ENCODE results near the gene GRM7. TPM values are rescaled to one million over a fixed set of nuclear protein-coding genes. Genes with fewer than 3 reads are reported as not detected.

GRM7 gene
- polyA plus RNA-seq, 1 donor from 2014 or later = 23.8 TPM

GRCh38 chr3:6921066-6921465, 60.2 kb downstream of the GRM7 start:
- Histone ChIP-seq H3K4me2 (ENCODE audit: low read length) (no peak overlapping the region), H3F3A (ENCODE audit: insufficient read depth, low read length, poor library complexity, severe bottlenecking) (no peaks in the 10 kb centered on the region), H4K20me1 (ENCODE audit: insufficient read depth) (no peaks in the 10 kb centered on the region), H3K36me3 (ENCODE audit: insufficient read depth, low read length) (no peaks in the 10 kb centered on the region), H3K79me2 (replicated peaks; ENCODE audit: insufficient read depth, low read length) (no peaks in the 10 kb centered on the region), H3K4me3 (ENCODE audit: low read length) (no peak overlapping the region), H3K9ac (ENCODE audit: low read length) (no peak overlapping the region), H3K9me2 (ENCODE audit: insufficient read depth, low read length) (no peaks in the 10 kb centered on the region), H3K27me3 (ENCODE audit: insufficient read depth, low read depth, low read length) (no peaks in the 10 kb centered on the region), H2AFZ (ENCODE audit: low read depth, low read length) (no peak overlapping the region), H3K27ac (ENCODE audit: low read length) (no peak overlapping the region), H3K9me3 (ENCODE audit: low read length) (no peaks in the 10 kb centered on the region)
- TF ChIP-seq EP300 (conservative IDR thresholded peaks at IDR 0.05; ENCODE audit: poor library complexity, severe bottlenecking) (no peak), MXI1 (conservative IDR thresholded peaks at IDR 0.05; ENCODE audit: poor library complexity, severe bottlenecking) (no peak), RAD21 (conservative IDR thresholded peaks at IDR 0.05) (no peak), POLR2AphosphoS5 (IDR thresholded peaks at IDR 0.05) (no peak), CTCF (IDR thresholded peaks at IDR 0.05; ENCODE audit: poor library complexity, severe bottlenecking) (no peak), REST (IDR thresholded peaks at IDR 0.05; ENCODE audit: borderline replicate concordance) (no peak), TAF1 (IDR thresholded peaks at IDR 0.05; ENCODE audit: low read depth) (no peak), EZH2 (IDR thresholded peaks at IDR 0.05; ENCODE audit: borderline replicate concordance, insufficient read depth, low read length, poor library complexity, severe bottlenecking) (no peak), SMC3 (conservative IDR thresholded peaks at IDR 0.05; ENCODE audit: poor library complexity) (no peak)

GRCh38 chr3:6921876-6922275, 61.0 kb downstream of the GRM7 start:
- Histone ChIP-seq H4K20me1 (ENCODE audit: insufficient read depth) (no peaks in the 10 kb centered on the region), H3K27me3 (ENCODE audit: insufficient read depth, low read depth, low read length) (no peaks in the 10 kb centered on the region), H3K27ac (ENCODE audit: low read length) (no peak overlapping the region), H3K4me3 (ENCODE audit: low read length) (no peak overlapping the region), H3F3A (ENCODE audit: insufficient read depth, low read length, poor library complexity, severe bottlenecking) (no peaks in the 10 kb centered on the region), H3K79me2 (replicated peaks; ENCODE audit: insufficient read depth, low read length) (no peaks in the 10 kb centered on the region), H2AFZ (ENCODE audit: low read depth, low read length) (no peak overlapping the region), H3K9ac (ENCODE audit: low read length) (no peak overlapping the region), H3K36me3 (ENCODE audit: insufficient read depth, low read length) (no peaks in the 10 kb centered on the region), H3K9me2 (ENCODE audit: insufficient read depth, low read length) (no peaks in the 10 kb centered on the region), H3K9me3 (ENCODE audit: low read length) (no peaks in the 10 kb centered on the region), H3K4me2 (ENCODE audit: low read length) (no peak overlapping the region)
- TF ChIP-seq POLR2AphosphoS5 (IDR thresholded peaks at IDR 0.05) (no peak), RAD21 (conservative IDR thresholded peaks at IDR 0.05) (no peak), REST (IDR thresholded peaks at IDR 0.05; ENCODE audit: borderline replicate concordance) (no peak), CTCF (IDR thresholded peaks at IDR 0.05; ENCODE audit: poor library complexity, severe bottlenecking) (no peak), MXI1 (conservative IDR thresholded peaks at IDR 0.05; ENCODE audit: poor library complexity, severe bottlenecking) (no peak), SMC3 (conservative IDR thresholded peaks at IDR 0.05; ENCODE audit: poor library complexity) (no peak), TAF1 (IDR thresholded peaks at IDR 0.05; ENCODE audit: low read depth) (no peak), EZH2 (IDR thresholded peaks at IDR 0.05; ENCODE audit: borderline replicate concordance, insufficient read depth, low read length, poor library complexity, severe bottlenecking) (no peak)
